Stimulated activated CD8-positive, alpha-beta memory T cell treated with anti-CD3 and anti-CD28 coated beads, Interleukin-15, amount 100 ng/mL, for 1 hour (primary cell): Measurements from ENCODE around the gene ERMARD.

Experiments used
- DNase-seq: peaks from one replicate; pipeline ENCODE4 v3.0.0-alpha.2; 2020; ENCODE audit warnings: low read depth

The ERMARD gene

DNA sequence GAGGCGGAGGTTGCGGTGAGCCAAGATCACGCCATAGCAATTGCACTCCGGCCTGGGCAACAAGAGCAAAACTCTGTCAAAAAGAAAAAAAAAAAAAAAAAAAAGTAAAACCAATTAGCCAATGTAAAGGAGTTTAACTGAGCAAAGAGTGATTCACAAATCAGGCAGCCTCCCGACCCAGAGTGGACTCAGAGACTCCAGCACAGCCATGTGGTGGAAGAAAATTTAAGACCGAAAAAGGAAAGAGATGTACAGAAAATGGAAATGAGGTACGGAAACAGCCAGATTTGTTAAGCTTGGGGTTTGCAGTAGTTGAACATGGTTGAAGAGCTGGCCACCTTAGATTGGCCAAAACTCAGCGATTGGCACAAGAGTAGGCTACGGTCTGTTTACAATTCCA lies 51.4 kb downstream of the ERMARD start:
- DNase-seq = no peak

GRCh38 chr6:169803271-169803811 lies 51.9 kb downstream of the ERMARD start:
- DNase-seq = no peak

GRCh38 chr6:169803816-169804340 lies 52.5 kb downstream of the ERMARD start:
- DNase-seq = no peak

- no peak for DNase-seq
Measured at GRCh38 chr6:169804427-169804826, 53.0 kb downstream of the ERMARD start.

GRCh38 chr6:169805242-169805838 lies 53.9 kb downstream of the ERMARD start:
- DNase-seq = no peak

DNA sequence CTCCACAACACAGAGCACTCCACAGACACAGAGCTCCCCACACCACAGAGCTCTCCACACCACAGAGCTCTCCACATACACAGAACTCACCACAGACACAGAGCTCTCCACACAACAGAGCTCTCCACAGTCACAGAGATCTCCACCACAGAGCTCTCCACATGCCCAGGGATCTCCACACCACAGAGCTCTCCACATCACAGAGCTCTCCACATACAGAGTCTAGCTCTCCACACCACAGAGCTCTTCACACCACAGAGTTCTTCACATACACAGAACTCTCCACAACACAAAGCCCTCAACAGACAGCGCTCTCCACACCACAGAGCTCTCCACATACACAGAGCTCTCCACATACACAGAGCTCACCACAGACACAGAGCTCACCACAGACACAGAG lies 55.3 kb downstream of the ERMARD start:
- no peak for DNase-seq

GRCh38 chr6:169807229-169807628 lies 55.8 kb downstream of the ERMARD start:
- DNase-seq = no peak

DNA sequence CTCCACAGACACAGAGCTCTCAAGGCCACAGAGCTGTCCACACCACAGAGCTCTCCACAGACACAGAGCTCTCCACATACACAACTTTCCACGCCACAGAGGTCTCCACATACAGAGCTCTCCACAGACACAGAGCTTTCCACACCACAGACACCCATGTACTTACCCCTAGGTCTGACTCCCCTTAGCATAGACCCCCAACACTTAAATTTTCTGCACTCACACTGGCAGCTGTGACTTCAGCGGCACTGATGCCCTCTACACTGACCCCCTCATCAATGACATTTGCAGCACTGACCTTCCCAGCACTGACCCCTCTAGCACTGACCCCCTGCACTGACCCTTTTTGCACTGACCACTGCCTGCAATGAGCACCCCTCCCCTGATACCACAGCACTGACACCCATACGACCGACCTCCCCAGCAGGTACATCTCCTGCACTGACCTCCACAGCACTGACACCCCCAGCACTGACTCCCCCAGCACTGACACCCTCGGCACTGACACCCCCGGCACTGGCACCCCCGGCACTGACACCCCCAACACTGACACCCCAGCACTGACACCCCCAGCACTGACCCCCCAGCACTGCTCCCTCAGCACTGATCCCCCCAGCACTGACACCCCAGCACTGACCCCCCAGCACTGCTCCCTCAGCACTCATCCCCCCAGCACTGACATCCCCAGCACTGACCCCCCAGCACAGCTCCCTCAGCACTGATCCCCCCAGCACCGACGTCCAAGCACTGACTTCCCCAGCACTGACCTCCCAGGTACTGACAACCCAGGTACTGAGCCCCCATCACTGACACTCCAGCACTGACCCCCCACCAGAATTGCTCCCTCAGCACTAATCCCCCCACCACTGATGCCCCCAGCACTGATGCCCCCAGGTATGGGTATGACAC lies 56.5 kb downstream of the ERMARD start:
- no peak for DNase-seq

DNA sequence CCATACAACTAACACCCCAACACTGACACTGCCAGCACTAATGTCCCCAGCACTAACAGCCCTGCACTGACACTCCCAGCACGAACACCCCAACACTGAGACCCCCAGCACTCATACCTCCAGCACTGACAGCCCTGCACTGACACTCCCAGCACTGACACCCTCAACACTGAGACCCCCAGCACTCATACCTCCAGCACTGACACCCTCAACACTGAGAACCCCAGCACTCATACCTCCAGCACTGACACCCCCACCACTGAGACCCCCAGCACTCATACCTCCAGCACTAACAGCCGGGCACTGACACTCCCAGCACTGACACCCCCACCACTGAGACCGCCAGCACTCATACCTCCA lies 57.2 kb downstream of the ERMARD start:
- no peak for DNase-seq

- DNase-seq = no peak
Measured at GRCh38 chr6:169809386-169809785, 58.0 kb downstream of the ERMARD start.

- DNase-seq = no peak
Measured at GRCh38 chr6:169810066-169810989, 58.9 kb downstream of the ERMARD start.

DNA sequence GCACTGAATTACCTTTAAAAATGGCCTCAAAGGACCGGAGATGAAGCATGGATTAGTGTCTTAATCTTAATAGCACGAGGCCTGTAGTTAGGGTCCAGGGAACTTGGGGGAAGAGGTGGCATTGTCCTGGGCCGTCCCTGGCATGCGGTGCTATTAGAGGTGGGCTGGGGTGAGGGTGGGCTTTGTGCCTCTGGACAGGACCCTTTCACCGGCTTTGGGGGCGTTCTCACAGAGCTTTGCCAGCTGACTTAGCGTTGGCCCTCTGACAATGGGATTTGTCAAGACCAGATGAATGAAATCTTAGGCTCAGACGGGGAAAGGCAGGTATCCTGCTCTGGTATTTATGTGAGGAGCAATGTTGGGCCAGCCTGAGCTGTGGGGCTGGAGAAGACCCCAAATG lies 59.6 kb downstream of the ERMARD start:
- DNase-seq = no peak

GRCh38 chr6:169811521-169812256 lies 60.3 kb downstream of the ERMARD start:
- DNase-seq = no peak

- no peak for DNase-seq
Measured at GRCh38 chr6:169812257-169812644, 60.8 kb downstream of the ERMARD start.

GRCh38 chr6:169813969-169814368 lies 62.5 kb downstream of the ERMARD start:
- no peak for DNase-seq

- no peak for DNase-seq
Measured at GRCh38 chr6:169816054-169816453, 64.6 kb downstream of the ERMARD start.

- DNase-seq = no peak
Measured at GRCh38 chr6:169816975-169817374, 65.6 kb downstream of the ERMARD start.

GRCh38 chr6:169820358-169820757 lies 68.9 kb downstream of the ERMARD start:
- no peak for DNase-seq

- DNase-seq = no peak
Measured at GRCh38 chr6:169824021-169824420, 72.6 kb downstream of the ERMARD start.

DNA sequence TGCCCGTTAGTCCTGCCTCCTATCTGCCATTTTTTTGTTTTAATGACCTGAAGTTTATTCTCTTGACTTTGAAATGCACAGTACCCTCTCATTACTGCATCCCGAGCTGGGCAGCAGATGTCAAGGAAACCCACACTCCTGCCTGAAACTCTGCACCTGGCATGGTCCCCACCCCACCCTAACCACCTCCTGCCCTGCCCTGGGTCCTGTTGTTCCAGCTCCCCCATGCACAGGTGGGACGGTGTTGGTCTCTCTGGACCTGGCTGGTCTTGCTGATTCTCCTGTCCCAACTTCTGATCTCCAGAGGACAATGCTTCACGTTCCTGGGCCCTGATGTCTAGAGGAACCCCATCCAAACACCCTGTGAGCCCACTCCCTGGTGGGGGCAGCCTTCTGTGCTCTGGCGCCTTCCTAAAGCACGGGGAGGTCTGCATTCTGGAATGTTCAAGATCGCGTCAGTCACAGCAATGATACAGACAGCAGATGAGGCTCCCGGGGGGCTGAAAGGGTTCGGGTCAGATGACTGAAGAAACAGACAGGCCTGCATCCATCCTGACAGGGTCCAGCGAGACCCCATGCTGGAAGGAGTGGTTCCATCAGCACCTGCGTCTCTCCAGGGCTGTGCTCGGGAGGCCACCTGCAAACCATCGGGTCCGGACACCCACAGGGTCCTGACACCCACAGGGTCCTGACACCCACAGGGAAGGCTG lies 73.6 kb downstream of the ERMARD start:
- DNase-seq = no peak
